AG20443 (cell line): ENCODE measurements around the gene TAF5.
"Not testable (repeated sequence)": the region's sequence is repeated elsewhere in the genome, so short reads cannot be mapped to it uniquely, and the experiment has no call there.

Source experiments
- DNase-seq: peaks from one replicate; pipeline ENCODE4 v3.0.0; 2012; ENCODE audit warnings: low spot score, mixed read lengths

The TAF5 gene

GRCh38 chr10:103367782-103368518 is at the start of gene TAF5:
Gene TAF5 (plus strand): TSS chr10:103367976. CDS start chr10:103367990, 14 bp downstream.
- DNase-seq, result peak; percentile 95

DNA sequence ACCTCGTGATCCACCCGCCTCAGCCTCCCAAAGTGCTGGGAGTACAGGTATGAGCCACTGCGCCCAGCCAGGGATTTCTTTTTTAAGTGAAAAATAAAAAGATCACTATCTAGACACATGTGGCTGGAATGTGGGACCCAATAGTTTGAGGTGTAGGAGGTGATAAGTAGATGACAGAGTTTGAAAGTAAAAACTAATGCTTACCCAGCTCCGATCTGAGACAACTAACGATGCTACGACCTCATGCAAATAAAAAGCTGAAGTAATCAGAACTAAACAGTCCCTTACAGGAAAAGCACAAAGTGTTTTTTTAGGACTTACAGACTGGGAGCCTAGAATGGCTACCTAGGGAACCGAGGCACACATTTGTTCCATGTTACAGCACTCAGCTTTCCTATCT is 39.9 kb upstream of the TAF5 start:
- DNase-seq, result no peak

DNA sequence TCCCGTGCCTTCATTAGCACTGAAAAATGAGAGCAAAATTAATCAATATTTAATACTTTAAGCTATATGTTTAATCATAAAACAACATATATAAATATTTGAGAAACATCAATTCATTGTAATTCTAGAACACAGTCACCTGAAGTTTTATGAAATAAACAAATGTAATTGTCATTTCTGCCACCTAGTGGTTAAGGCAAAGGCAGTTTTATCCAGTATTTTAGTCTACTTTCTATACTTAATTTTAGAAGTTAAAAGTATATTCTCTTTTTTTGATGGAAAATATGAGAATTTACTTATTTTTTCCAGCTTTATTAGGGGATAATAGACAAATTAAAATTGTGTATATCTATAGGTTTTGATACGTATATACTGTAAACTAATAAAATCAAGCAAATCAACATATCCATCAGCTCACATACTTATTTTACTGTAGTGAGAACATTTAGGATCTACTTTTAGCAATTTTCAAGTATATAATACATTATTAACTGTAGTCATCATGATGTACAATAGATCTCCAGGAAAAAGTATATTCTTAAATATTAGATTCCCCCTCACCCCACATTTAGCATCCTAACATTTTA is 33.7 kb upstream of the TAF5 start:
- DNase-seq, result peak; percentile 29

- no peak for DNase-seq
Measured at GRCh38 chr10:103334567-103334966, 33.2 kb upstream of the TAF5 start.

DNA sequence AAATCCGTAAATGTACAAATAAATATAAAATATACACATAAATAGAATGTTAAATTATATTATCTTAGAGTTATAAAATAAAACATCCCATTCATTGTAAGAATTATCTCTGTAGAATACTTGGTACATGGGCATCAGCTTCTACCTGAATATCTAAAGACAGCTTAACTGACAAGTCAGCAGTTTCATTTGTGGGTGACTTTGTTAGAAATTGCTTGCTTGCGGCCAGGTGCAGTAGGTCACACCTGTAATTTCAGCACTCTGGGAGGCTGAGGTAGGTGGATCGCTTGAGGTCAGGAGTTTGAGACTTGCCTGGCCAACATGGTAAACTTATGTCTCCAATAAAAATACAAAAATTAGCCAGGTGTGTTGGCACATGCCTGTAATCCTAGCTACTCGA is 31.4 kb upstream of the TAF5 start:
- no peak for DNase-seq

DNA sequence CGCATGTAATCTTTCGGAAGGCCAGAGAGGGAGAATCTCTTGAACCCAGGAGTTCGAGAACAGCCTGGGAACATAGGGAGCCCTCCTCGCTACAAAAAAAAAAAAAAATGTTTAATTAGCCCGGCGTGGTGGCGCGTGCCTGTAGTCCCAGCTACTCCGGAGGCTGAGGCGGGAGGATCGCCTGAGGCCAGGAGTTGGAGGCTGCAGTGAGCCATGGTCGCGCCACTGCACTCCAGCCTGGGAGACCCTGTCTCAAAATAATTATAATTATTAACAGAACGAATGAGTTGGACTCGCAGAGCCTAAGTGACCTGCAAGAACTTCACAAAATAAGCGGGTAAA is 17.6 kb upstream of the TAF5 start:
- DNase-seq, result no peak

DNA sequence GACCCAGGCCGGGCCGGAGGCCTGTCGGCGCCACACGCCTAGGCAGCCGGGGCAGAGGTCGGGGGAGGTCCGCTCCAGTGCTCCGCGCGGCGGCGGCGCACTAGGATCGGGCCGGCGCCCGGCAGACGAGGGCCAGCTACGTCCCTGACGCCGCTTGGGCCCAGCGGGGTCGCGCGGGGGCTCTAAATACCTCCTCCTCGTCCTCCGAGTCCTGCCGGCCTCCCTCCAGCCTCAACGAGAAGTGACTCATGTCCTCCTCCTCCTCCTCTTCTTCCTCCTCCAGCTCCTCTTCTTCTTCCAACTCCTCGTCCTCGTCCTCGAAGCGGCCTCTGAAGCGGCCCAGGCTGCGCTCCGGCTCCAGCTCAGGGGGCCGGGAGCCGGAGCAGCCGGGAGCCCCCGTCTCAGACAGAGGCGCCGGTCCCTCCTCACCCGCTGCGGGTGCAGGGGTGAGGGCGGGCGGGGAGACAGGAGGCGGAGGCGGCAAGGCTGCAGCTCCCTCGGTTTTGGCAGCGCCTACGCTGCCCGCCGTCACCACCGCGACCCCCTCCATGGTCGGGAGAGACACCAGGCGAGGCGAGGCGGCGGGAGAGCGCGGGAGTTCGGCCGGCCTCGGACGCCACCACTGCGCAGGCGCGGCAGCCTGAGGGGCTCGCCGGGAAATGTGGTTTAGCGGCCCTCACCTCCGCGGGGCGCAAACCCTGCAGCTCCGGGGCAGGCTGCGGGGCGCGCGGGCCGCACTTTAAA is 17.1 kb upstream of the TAF5 start, which contains the start of gene PCGF6:
Gene PCGF6 (minus strand): TSS at position 624 of the 744 bp plus-strand sequence. CDS start 74 bp downstream, at position 550.
- peak; percentile 99 for DNase-seq

DNA sequence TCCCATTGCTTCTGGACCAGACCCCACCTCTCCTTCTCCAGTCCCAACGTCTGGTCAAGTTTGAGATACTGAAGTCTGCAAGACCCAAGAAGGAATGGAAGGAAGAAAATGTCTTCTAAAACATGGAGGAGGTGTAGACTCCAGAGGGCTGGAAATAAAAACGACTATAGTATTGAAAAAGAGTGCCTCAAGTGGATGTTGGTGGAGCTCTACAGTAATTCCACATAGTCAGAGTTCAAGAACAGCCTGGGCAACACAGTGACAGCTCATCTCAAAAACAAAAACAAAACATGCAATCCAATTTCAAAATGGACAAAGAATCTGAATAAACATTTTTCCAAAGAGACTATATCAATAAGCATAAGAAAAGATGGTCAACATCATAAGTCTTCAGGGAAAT is 14.5 kb upstream of the TAF5 start:
- no peak for DNase-seq

- DNase-seq, result not testable (repeated sequence)
Measured at GRCh38 chr10:103354567-103354966, 13.2 kb upstream of the TAF5 start.

DNA sequence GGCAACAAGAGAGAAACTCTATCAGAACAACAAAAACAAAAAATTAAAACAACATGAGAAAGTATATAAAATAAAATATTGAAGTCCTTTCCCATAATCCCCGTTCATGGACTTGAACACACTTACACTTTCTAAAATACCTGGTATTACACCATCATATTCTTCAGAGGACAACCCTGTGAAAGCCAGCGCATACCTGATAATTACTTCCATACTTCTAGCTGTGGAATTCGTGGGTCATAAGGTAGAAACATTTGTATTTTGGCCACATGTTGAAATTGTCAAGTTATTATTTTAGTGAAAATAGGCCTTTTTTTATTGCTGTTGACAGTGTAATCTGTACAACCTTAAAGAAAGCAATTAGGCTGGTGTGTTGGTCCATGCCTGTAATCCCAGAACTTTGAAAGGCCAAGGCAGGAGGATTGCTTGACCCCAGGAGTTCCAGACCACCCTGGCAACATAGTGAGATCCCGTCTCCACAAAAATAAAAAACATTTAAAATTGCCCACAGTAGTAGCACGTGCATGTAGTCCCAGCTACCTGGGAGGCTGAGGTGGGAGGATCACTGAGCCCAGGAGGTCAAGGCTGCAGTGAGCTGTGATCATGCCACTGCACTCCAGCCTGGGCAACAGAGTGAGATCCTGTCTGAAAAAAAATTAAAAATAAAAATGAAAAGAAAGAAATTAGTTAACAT is 11.7 kb upstream of the TAF5 start:
- DNase-seq, result no peak

DNA sequence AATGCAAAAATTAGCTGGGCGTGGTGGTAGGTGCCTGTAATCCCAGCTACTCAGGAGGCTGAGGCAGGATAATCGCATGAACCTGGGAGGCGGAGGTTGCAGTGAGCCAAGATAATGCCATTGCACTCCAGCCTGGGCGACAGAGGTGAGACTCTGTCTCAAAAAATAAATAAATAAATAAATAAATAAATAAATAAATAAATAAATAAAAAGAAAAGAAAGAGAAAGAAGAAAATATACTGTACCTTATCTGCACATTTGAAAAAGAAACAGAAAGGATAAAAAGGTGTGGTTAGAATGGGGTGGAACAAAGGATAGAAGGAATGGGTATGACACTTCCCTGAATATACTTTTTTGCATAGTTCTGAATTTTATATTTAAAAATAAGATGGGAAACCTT is 8.3 kb upstream of the TAF5 start:
- DNase-seq, result not testable (repeated sequence)

DNA sequence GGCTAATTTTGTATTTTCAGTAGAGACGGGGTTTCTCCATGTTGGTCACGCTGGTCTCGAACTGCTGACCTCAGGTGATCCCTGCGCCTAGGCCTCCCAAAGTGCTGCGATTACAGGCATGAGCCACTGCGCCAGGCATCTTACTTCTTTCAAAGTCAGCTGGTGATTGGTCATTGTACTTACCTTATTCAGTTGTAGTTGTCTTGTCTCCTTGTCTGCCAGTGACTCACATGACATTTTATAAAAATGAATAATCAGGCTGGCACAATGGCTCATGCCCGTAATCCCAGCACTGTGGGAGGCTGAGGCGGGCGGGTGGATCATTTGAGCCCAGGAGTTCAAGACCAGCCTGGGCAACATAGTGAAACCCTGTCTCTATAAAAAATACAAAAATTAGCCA is 7.0 kb upstream of the TAF5 start:
- not testable (repeated sequence) for DNase-seq

DNA sequence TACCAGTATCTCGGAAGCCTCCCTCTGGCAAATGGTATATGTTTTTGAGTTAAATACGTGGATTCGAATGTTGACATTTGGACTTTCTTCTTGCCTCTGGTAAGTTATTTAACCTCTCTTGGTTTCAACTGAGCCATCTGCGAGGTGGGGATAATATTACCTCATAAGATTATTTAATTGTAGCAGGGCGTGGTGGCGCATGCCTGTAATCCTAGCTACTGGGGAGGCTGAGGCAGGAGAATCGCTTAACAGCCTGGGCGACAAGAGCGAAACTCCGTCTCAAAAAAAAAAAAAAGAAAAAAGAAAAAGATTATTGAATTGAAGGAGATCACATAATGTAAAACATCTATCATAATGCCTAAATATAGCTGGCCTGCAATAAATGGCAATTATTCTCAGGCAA is 396 bp upstream of the TAF5 start:
- no peak for DNase-seq

GRCh38 chr10:103373544-103373943 is 5.8 kb downstream of the TAF5 start:
- DNase-seq, result no peak

- DNase-seq, result no peak
Measured at GRCh38 chr10:103374263-103374662, 6.5 kb downstream of the TAF5 start.

- DNase-seq, result no peak
Measured at GRCh38 chr10:103382769-103383168, 15.0 kb downstream of the TAF5 start.

DNA sequence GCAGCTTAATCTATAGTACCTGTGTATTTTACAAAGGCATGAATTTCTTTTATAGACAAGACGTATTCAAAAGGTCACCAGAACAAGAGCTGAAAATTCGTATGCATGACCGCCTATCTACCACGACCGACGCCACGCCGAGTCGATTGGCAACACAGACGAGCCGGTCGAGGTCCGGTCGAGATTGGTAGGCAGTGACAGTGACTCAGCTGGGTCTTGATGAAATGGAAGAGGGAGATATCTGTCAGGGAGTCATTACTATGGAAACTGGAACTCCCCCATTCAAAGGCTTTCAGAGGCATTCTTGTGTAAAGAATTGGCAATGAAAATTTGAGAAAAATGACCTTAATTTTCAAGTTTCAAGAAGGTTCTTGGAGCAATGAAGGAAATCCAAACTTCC is 26.4 kb downstream of the TAF5 start:
- no peak for DNase-seq

DNA sequence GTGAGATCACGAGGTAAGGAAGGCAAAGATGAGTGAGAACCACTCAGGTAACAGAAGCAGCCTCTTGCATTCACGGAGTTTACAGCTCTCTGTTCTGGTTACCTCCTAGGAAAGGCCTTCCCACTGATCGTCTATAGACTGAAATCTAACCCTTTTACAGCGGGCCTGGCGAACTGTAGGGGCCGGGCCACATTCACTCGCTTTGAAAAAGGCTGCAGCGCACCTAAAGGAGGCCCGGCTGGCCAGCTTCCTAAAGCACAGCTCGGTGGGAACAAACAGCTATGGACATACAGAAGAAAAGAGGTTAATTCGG is 27.9 kb downstream of the TAF5 start:
- DNase-seq, result peak; percentile 52

GRCh38 chr10:103396067-103396788 is 28.5 kb downstream of the TAF5 start, which contains the start of the genes ATP5MK and PDCD11:
Gene ATP5MK (minus strand): TSS chr10:103396475. CDS start chr10:103392457, 4,018 bp downstream.
Gene PDCD11 (plus strand): TSS chr10:103396626. CDS start chr10:103398427, 1,801 bp downstream.
- DNase-seq, result peak; percentile 99

DNA sequence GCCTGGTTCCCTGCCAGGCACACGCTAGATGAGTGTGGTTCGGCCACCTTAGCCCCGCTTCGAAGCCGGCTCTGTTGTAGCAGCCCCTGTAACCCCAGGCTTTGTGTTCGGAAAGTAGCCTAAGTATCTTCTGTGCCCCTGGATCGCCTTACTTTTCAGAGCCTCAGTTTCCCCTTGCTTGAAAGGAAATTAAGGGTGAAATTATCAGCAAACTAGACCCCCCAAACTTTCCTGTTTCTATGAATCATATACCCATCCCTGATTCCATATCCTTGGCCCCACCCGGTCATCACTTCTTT is 29.0 kb downstream of the TAF5 start:
- DNase-seq, result peak; percentile 16

DNA sequence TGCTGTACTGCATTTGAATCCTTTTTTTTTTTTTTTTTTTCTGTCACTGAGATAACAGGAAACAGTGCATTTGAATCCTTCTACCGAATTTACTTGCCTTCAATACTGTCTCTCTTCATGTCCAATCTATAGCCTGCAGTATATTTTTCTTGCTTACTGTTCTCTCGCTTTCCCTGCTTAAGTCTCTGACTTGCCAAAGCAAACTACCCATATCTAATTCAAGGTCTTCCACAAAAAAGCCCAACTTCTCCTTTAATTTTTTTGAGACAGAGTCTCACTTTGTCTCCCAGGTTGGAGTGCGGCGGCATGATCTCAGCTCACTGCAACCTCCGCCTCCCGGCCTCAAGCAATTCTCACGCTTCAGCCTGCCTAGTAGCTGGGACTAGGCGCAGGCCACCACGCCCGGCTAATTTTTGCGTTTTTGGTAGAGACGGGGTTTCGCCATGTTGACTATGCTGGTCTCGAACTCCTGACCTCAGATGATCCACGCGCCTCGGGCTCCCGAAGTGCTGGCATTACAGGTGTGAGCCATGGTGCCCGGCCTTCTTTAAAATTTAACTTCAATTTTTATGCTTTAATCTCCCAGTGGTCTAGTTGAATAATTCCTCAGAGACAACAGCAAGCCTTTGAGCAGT is 29.5 kb downstream of the TAF5 start:
- DNase-seq, result no peak

DNA sequence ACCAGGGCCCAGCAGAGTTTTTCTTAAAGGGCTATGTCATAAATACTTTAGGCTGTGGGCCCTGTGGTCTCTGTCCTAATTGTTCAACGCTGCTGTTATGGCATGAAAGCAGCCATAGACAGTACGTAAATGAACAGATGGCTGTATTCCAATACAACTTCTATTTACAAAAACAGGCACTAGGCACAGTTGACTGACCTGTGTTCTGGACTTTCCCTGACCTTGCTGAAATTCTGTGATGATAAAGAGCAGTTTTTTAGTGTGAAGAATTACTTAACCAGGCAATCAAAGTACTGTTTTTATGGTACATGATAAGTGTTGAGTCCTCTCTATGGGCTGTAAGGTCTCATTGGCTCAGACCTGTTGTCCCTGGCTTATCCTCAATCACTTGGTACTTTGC is 45.8 kb downstream of the TAF5 start:
- no peak for DNase-seq
